Measurements from ENCODE around the gene HOXB13.

GRCh38 chr17:48723423-48724250, 4.9 kb downstream of the HOXB13 start:
- no peak for TF ChIP-seq POLR2A (IDR thresholded peaks at IDR 0.05)
- no peak for TF ChIP-seq CTCF (IDR thresholded peaks at IDR 0.05)

Data from stomach (tissue), 4 donors.